GM12873 (cell line): ENCODE results near the gene ADRA2B.
A peak's percentile ranks its signal among the peaks of the same experiment; 100 is the strongest.

ENCODE experiments used
- TF ChIP-seq, protein P1 (sequence below): IDR thresholded peaks from 2 replicates; pipeline ENCODE4 v1.5.1; 2012; ENCODE audit warnings: low read depth, mild to moderate bottlenecking, moderate library complexity, low read length, control low read depth; ENCODE audit not compliant: insufficient read depth; ENCODE audit errors: missing control alignments

The ADRA2B gene

DNA sequence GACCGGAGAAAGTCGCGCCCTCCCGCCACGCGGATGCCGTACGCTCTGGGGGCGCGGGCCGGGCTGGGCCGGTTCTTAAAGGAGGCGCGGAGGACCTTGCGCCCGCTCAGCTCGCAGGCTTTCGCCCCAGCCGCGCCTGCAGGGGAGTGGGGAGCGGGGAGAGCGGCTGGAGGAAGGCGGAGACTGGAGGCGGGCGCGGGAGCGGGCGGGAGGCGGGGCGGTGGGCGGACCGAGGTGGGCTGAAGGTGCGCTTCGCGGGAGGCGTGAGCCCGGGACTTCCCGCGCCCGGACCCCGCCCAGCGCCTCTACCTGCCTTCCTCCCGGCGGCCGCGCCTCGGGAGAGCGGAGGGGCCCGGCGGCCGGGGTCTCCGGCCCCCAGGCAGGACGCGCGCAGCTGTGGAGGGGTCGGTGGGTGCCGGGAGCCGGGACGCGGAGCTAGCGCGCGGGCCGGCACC, at the start of gene ADRA2B:
TSS of gene ADRA2B (minus strand) at position 148 of the 455 bp plus-strand sequence. CDS start 422 bp downstream, outside the sequence.
- TF ChIP-seq, protein P1, sequence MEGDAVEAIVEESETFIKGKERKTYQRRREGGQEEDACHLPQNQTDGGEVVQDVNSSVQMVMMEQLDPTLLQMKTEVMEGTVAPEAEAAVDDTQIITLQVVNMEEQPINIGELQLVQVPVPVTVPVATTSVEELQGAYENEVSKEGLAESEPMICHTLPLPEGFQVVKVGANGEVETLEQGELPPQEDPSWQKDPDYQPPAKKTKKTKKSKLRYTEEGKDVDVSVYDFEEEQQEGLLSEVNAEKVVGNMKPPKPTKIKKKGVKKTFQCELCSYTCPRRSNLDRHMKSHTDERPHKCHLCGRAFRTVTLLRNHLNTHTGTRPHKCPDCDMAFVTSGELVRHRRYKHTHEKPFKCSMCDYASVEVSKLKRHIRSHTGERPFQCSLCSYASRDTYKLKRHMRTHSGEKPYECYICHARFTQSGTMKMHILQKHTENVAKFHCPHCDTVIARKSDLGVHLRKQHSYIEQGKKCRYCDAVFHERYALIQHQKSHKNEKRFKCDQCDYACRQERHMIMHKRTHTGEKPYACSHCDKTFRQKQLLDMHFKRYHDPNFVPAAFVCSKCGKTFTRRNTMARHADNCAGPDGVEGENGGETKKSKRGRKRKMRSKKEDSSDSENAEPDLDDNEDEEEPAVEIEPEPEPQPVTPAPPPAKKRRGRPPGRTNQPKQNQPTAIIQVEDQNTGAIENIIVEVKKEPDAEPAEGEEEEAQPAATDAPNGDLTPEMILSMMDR = no peak

DNA sequence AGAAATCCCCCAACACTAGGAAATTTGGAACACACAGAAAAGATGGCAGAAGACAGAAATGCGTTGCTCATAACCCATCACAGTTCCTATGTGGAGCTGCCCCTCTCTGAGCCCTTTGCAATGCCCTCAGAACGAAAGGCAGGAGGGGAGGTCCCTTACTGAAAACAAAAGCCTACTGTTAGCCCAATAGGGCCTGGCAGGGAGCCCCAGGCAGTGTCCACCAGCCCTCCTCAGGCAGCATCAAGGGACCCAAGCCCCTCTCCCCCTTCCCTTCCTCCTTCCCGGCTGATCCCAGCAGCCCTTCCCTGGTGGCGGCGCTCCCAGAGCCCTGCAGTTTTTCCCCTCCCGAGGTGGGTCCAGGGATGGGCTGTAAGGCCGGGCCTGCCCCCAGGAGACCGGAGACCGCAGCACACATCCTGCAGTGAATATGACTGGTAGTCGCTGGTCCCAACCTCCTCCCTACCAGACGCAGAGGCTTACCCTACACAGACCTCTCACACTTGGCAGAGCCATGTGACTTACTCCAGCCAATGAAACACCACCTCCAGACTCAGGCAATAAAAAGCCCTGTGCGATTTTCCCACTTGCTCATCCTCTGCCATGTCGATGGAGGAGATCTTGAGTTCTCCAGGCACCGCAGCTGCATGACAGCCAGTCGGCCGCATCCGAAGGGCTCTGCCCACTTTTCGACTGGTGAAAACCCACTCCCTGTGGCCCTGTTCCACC, 48.3 kb upstream of the ADRA2B start:
- TF ChIP-seq, protein P1 = no peak

DNA sequence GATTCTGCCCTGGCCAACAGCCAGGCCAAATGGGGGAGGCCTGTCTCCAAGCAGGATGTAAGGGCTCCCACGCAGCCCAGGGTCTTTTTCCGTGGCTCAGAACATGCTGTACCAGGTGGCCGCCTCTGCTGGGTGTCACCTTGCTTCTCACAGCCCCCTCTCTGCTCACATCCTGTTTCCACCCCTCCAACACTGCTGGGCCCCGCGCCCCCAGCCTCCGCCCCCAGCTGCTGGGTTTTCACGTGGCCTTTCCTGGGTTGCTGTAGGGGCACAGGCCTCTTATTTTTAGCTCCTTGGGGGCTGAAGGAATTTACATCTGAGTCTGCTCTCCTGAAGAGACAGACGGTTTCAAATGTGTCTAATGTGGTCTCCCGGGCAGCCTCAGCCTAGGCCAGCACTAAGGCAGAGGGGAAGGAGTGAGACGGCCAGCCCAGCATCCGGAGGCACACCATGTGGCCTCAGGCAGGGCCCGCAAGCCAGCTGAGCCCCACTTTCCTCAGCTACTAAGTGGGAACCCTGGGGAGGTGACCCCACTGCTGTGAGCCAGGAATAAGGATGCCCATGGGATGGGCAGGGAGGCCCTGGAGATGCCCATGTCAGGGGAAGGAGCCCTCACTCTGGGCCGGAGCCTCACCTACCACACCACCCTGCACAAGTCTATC, 47.5 kb upstream of the ADRA2B start:
- TF ChIP-seq, protein P1 = no peak

DNA sequence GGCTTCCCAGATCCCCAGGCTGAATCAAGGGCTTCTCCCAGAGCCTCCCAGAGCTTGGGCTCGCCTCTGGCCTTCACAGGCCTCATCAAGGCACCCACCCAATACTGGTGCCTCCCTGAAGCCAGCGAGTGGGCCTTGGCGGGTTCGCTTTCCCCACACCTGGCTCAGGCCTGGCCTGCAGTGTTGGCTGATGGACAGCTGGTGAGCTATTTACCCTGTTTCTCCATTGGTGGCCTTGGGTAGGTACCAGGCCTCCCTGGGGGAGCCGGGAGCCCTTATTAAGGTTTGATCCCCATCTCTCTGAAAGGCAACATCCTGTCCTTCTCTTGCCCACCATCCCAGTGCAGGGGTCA, 47.0 kb upstream of the ADRA2B start:
- TF ChIP-seq, protein P1 = peak; percentile 2

DNA sequence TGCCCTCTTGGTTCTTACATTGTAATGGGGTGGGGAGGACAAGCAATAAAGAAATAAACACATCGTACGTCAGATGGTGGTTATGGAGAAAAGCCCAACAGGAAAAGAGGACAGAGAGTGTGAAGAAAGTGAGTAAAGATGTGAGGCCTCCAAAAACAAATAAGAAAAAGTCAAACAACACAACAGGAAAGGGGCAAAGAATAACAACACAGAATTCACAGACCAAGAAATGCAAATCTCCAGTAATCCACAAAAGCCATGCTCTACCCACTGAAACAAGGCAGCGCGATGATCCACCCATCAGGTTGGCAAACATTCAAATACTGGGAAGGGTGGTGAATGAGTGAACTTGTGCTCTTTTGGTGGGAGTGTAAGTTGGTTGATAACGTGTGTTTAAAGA, 45.5 kb upstream of the ADRA2B start:
- TF ChIP-seq, protein P1 = no peak

DNA sequence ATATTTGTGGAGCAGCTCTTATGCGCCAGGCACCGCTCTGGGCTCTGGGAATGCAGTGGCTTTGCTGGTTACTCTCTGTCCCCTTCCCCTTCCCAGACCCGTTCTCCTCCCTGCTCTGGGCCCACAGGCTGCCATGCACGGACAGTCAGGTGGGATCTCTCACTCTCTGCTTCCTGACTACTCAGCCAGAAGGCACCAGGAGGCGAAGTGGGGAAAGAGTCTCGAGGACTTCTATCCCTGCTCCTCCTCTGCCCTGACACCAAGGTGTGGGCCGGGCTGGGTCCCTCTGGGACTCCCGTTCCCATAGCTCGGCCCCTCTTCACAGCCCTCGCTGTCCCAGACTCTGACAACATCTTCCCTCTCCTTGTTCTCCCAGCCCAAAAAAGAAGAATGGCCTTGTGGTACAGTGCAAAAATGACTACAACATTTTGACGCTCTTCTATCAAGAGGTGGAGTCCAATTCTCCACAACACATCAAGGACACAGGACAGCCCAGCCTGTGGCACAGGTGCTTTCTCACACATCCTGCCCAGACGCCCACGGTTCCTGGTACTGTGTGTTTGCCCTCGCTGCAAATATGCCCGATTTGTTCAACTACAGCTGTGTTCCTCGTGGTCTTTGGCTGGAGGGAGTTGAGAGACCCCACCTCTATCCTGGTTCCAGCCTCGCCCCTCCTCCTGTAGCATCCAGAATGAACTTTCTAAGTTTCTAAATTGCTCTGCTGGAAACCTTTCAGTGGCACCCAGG, 42.9 kb upstream of the ADRA2B start:
- TF ChIP-seq, protein P1 = no peak

DNA sequence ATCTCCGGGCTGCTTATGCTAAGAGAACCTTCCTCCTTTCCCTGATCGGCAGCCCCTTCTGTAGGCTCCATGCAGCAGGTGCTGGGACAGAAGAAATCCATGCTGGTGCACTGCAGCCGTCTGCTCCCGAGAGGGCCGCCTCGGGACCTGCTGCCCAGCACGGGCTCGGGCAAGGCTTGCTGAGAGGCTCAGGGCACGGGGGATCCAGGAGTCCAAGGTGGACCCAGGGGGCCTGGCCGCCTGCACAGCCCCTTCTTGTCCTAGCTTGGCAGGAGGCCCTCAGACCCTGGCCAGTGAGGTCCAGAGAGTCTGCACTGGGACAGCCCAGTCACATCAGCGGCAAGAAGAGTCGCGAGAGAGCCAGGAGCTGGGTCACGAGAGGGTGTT, 42.2 kb upstream of the ADRA2B start:
- TF ChIP-seq, protein P1 = no peak
